CD4-positive, alpha-beta T cell (primary cell): ENCODE data around the gene BUD13. TPM values are rescaled to one million over a fixed set of nuclear protein-coding genes. Genes with fewer than 3 reads are reported as not detected.

ENCODE experiments used
- ATAC-seq: fragments of 200-7000 bp; cut with Tn5 transposase; one replicate; pipeline ENCODE4 v1.10.0; 2022; ENCODE audit warnings: mild to moderate bottlenecking; ENCODE audit not compliant: poor library complexity
- CTCF ChIA-PET: fragments of 350-600 bp; sonication (Branson Sonifier 250); formaldehyde crosslinking; loops from one replicate; lab custom pipeline; 2021; ENCODE audit warnings: antibody characterized with exemption, inconsistent platforms; lab: Charles Lee
- POLR2A ChIA-PET: fragments of 350-600 bp; sonication (Branson Sonifier 250); formaldehyde crosslinking; loops from one replicate; lab custom pipeline; 2021; ENCODE audit warnings: antibody characterized with exemption, inconsistent platforms; lab: Charles Lee
- DNase-seq, 14 experiments: peaks; one replicate each; pipeline ENCODE4 v3.0.0-alpha.2; 2013 to 2020; ENCODE audit warnings: mixed read lengths in 2 of 14
- H3K27ac ChIP-seq, 2 donors: one replicate each; pipeline versions ENCODE4 v1.5.1 to v1.7.0; 2013; ENCODE audit warnings: low read length in 2 of 2, low read depth in 1 of 2, mild to moderate bottlenecking in 1 of 2
- H3K27me3 ChIP-seq, 2 experiments: 1 replicate in 1 of 2; 2 replicates in 1 of 2; pipeline versions ENCODE4 v1.6.1 to v1.7.0; 2013; ENCODE audit warnings: low read length in 2 of 2, control low read depth in 1 of 2, mild to moderate bottlenecking in 1 of 2, moderate library complexity in 1 of 2; ENCODE audit not compliant: insufficient read depth in 2 of 2, control insufficient read depth in 1 of 2
- H3K36me3 ChIP-seq: one replicate; pipeline ENCODE4 v1.6.1; 2013; ENCODE audit warnings: low read length, control low read depth; ENCODE audit not compliant: insufficient read depth
- H3K4me1 ChIP-seq: one replicate; pipeline ENCODE4 v1.6.1; 2013; ENCODE audit warnings: low read length, control low read depth; ENCODE audit not compliant: insufficient read depth
- H3K4me3 ChIP-seq: one replicate; pipeline ENCODE4 v1.5.1; 2013; ENCODE audit warnings: mild to moderate bottlenecking, low read length, moderate library complexity
- H3K9me3 ChIP-seq, 2 experiments: 1 replicate in 1 of 2; 2 replicates in 1 of 2; pipeline versions ENCODE4 v1.6.1 to v1.7.0; 2013; ENCODE audit warnings: low read length in 2 of 2, mild to moderate bottlenecking in 2 of 2, control low read depth in 1 of 2, moderate library complexity in 1 of 2; ENCODE audit not compliant: control insufficient read depth in 1 of 2, insufficient read depth in 1 of 2
- H3K27ac Mint-ChIP-seq: one replicate; pipeline ENCODE4 v1.8.0; 2020; ENCODE audit warnings: mixed read lengths
- H3K27me3 Mint-ChIP-seq: one replicate; pipeline ENCODE4 v1.8.0; 2021; ENCODE audit warnings: mixed read lengths
- H3K36me3 Mint-ChIP-seq: one replicate; pipeline ENCODE4 v1.8.0; 2021; ENCODE audit warnings: low read depth, mixed read lengths
- H3K4me1 Mint-ChIP-seq: one replicate; pipeline ENCODE4 v1.8.0; 2021; ENCODE audit warnings: low read depth, mixed read lengths
- H3K4me3 Mint-ChIP-seq: one replicate; pipeline ENCODE4 v1.8.0; 2020; ENCODE audit warnings: mild to moderate bottlenecking, mixed read lengths
- H3K9me3 Mint-ChIP-seq: one replicate; pipeline ENCODE4 v1.8.0; 2020; ENCODE audit warnings: mixed read lengths
- CTCF ChIP-seq: fragments of 200-600 bp; IDR thresholded peaks from one replicate; pipeline ENCODE4 v1.8.0; 2022; ENCODE audit warnings: antibody characterized with exemption, mild to moderate bottlenecking
- intact Hi-C, 2 experiments: fragments of 100-400 bp; cut with DNase I in 1 of 2; cut with micrococcal nuclease in 1 of 2; formaldehyde crosslinking; loops; one replicate each; pipeline versions ENCODE4 v1.15.1 to v1.9.0; 2023 to 2025; cut with DNase I, micrococcal nuclease
- total RNA-seq, 174 experiments: library from RNA in 2 of 174; stranded (reverse) in 2 of 174; gene quantifications; one replicate each; pipeline ENCODE4 v1.2.3 and lab custom pipeline; 2021 to 2026

Gene BUD13
- total RNA-seq, 2 experiments from 2014 or later, result 9.2 to 10.1 TPM

GRCh38 chr11:116787436-116787785, 14.6 kb upstream of the BUD13 start:
- intact Hi-C loops, result loop anchor here (5.0 kb wide), 3 partner anchors 65 to 540 kb away; partner anchors contain the start of genes CEP164 (in 1 of the 2), PCSK7 (in 1 of the 2) and RNF214 (in 1 of the 2)
- POLR2A ChIA-PET, result interaction anchor here (0.6 to 3.0 kb wide), 15 partner anchors 11 to 444 kb away, joined by 3 to 64 read pairs (median 6); partner anchors contain the start of genes BUD13, PAFAH1B2, PCSK7 and SIDT2

GRCh38 chr11:116786966-116787365, 14.2 kb upstream of the BUD13 start:
- Histone ChIP-seq H3K36me3 (peaks cover 47% of the 10 kb centered on the region), H3K4me3 (peak overlapping the region; percentile 85), H3K9me3 (no peaks in the 10 kb centered on the region), H3K4me1 (peaks cover 46% of the 10 kb centered on the region), H3K27me3 (no peaks in the 10 kb centered on the region), H3K27ac (peak overlapping the region in 1 of 2 donors; percentile 32)
- CTCF ChIA-PET, result interaction anchor here (1.3 to 1.4 kb wide), 2 partner anchors 15 to 49 kb away, joined by 3 read pairs; no protein-coding TSS in a partner anchor
- Mint-ChIP-seq H3K27ac (peak overlapping the region; percentile 96), H3K9me3 (no peaks in the 10 kb centered on the region), H3K4me1 (peaks cover 50% of the 10 kb centered on the region), H3K4me3 (peak overlapping the region; percentile 94), H3K27me3 (no peaks in the 10 kb centered on the region), H3K36me3 (peaks cover 63% of the 10 kb centered on the region)
- no peak for TF ChIP-seq CTCF
- intact Hi-C loops, result loop anchor here (1.0 to 5.0 kb wide), 4 partner anchors 12 to 540 kb away; partner anchors contain the start of genes CEP164 (in 1 of the 2), PCSK7 (in 1 of the 2) and RNF214 (in 1 of the 2)
- ATAC-seq (no peak), DNase-seq (no peak)
- POLR2A ChIA-PET, result interaction anchor here (0.6 to 3.0 kb wide), 13 partner anchors 11 to 444 kb away, joined by 3 to 64 read pairs (median 6); partner anchors contain the start of genes BUD13, PAFAH1B2, PCSK7 and SIDT2

More at GRCh38 chr11:116787436-116787785, 14.6 kb upstream of the BUD13 start:
- ATAC-seq, result peak; percentile 1
- H3K27ac Mint-ChIP-seq, result peak overlapping the region; percentile 96
- no peak for TF ChIP-seq CTCF
- H3K9me3 Mint-ChIP-seq, result no peaks in the 10 kb centered on the region
- DNase-seq, result peak in 1 of 14 experiments; percentile 10
- peaks cover 50% of the 10 kb centered on the region for H3K4me1 Mint-ChIP-seq
- Histone ChIP-seq H3K9me3 (no peaks in the 10 kb centered on the region), H3K4me1 (peaks cover 46% of the 10 kb centered on the region), H3K4me3 (peak overlapping the region; percentile 85), H3K27ac (peak overlapping the region; percentile 32 to 63), H3K36me3 (peaks cover 42% of the 10 kb centered on the region), H3K27me3 (no peaks in the 10 kb centered on the region)
- H3K36me3 Mint-ChIP-seq, result peaks cover 58% of the 10 kb centered on the region
- CTCF ChIA-PET, result interaction anchor here (1.1 to 1.4 kb wide), 3 partner anchors 16 to 49 kb away, joined by 3 read pairs; no protein-coding TSS in a partner anchor
- peak overlapping the region; percentile 94 for H3K4me3 Mint-ChIP-seq
- no peaks in the 10 kb centered on the region for H3K27me3 Mint-ChIP-seq

GRCh38 chr11:116786326-116786725, 13.5 kb upstream of the BUD13 start:
- DNase-seq (no peak), ATAC-seq (no peak)
- TF ChIP-seq CTCF, result no peak
- CTCF ChIA-PET, result no interaction called here
- Mint-ChIP-seq H3K27me3 (no peaks in the 10 kb centered on the region), H3K27ac (peak overlapping the region; percentile 96), H3K36me3 (peaks cover 69% of the 10 kb centered on the region), H3K4me3 (peak overlapping the region; percentile 94), H3K9me3 (no peaks in the 10 kb centered on the region), H3K4me1 (peaks cover 51% of the 10 kb centered on the region)
- Histone ChIP-seq H3K27me3 (no peaks in the 10 kb centered on the region), H3K4me3 (no peak overlapping the region), H3K4me1 (peaks cover 42% of the 10 kb centered on the region), H3K27ac (no peak overlapping the region), H3K9me3 (no peaks in the 10 kb centered on the region), H3K36me3 (peaks cover 51% of the 10 kb centered on the region)
- POLR2A ChIA-PET, result interaction anchor here (0.8 to 3.0 kb wide), 4 partner anchors 13 to 359 kb away, joined by 3 to 64 read pairs (median 16); partner anchors contain the start of gene BUD13
- intact Hi-C loops, result loop anchor here (1.0 to 5.0 kb wide), 4 partner anchors 11 to 541 kb away; partner anchors contain the start of genes CEP164 (in 1 of the 2), PCSK7 (in 1 of the 2) and RNF214 (in 1 of the 2)
